Measurements from ENCODE around the gene ANKRD9.
"Not testable (repeated sequence)": the region's sequence is repeated elsewhere in the genome, so short reads cannot be mapped to it uniquely, and the experiment has no call there.

Gene ANKRD9

GRCh38 chr14:102551995-102552705 is 42.6 kb upstream of the ANKRD9 start:
- DNase-seq (ENCODE audit: low spot score) = peak; percentile 80
- ChIA-PET POLR2A (ENCODE audit: low non-redundant PET) (no interaction called here), CTCF (no interaction called here)
- peak overlapping the region; percentile 92 for H3K27ac ChIP-seq
- no peak for TF ChIP-seq CTCF (conservative IDR thresholded peaks at IDR 0.05; ENCODE audit: low read depth)

GRCh38 chr14:102550927-102551401 is 41.4 kb upstream of the ANKRD9 start:
- DNase-seq (ENCODE audit: low spot score); CTCF ChIA-PET; POLR2A ChIA-PET (ENCODE audit: low non-redundant PET): not testable (repeated sequence)
- peak overlapping the region; percentile 92 for H3K27ac ChIP-seq

- ChIA-PET POLR2A (ENCODE audit: low non-redundant PET) (interaction anchor here (0.8 kb wide), 1 partner anchor 797 kb away, joined by 4 read pairs; no protein-coding TSS in a partner anchor), CTCF (interaction anchor here (0.6 kb wide), 2 partner anchors 18 to 428 kb away, joined by 3 to 4 read pairs; no protein-coding TSS in a partner anchor)
- H3K27ac ChIP-seq = peak overlapping the region; percentile 32; the same call in 1 of the 2 replicates
- no peak for TF ChIP-seq CTCF (conservative IDR thresholded peaks at IDR 0.05; ENCODE audit: low read depth)
- DNase-seq (ENCODE audit: low spot score) = no peak
Measured at GRCh38 chr14:102548616-102549240, 39.2 kb upstream of the ANKRD9 start.

- no peak for TF ChIP-seq CTCF (conservative IDR thresholded peaks at IDR 0.05; ENCODE audit: low read depth)
- no peak for DNase-seq (ENCODE audit: low spot score)
- POLR2A ChIA-PET (ENCODE audit: low non-redundant PET) = no interaction called here
- peak overlapping the region; percentile 85 for H3K27ac ChIP-seq
- CTCF ChIA-PET = no interaction called here
Measured at GRCh38 chr14:102545461-102546265, 36.1 kb upstream of the ANKRD9 start.

- CTCF ChIA-PET = interaction anchor here (0.6 kb wide), 1 partner anchor 45 kb away, joined by 3 read pairs; no protein-coding TSS in a partner anchor
- TF ChIP-seq CTCF (conservative IDR thresholded peaks at IDR 0.05; ENCODE audit: low read depth) = no peak
- peak overlapping the region; percentile 85 for H3K27ac ChIP-seq
- POLR2A ChIA-PET (ENCODE audit: low non-redundant PET) = no interaction called here
- no peak for DNase-seq (ENCODE audit: low spot score)
Measured at GRCh38 chr14:102544747-102545460, 35.3 kb upstream of the ANKRD9 start.

- DNase-seq (ENCODE audit: low spot score) = no peak
- ChIA-PET CTCF (interaction anchor here (0.6 to 0.7 kb wide), 3 partner anchors 46 to 270 kb away, joined by 3 read pairs; no protein-coding TSS in a partner anchor), POLR2A (ENCODE audit: low non-redundant PET) (interaction anchor here (0.6 kb wide), 1 partner anchor 19 kb away, joined by 3 read pairs; no protein-coding TSS in a partner anchor)
- TF ChIP-seq CTCF (conservative IDR thresholded peaks at IDR 0.05; ENCODE audit: low read depth) = no peak
- H3K27ac ChIP-seq = peak overlapping the region; percentile 85
Measured at GRCh38 chr14:102544046-102544746, 34.6 kb upstream of the ANKRD9 start.
